ENCODE results near the gene MBD6.
"Not testable (repeated sequence)": the region's sequence is repeated elsewhere in the genome, so short reads cannot be mapped to it uniquely, and the experiment has no call there.

MBD6 gene

DNA sequence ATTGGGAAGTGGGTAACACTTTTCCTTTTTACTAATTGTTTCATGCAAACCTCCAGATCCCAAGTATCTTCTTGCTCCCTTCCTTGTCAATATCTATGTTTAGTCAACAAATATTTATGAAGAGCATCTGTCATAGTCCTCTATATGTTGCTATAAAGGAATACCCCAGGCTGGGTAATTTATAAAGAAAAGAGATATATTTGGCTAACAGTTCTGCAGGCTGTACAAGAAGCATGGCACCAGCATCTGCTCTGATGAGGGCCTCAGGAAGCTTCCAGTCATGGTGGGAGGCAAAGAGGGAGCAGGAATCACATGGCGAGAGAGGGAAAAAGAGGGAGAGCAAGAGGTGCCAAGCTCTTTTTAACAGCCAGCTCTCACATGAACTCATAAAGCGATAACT lies 31.8 kb downstream of the MBD6 start:
- no peak for TF ChIP-seq CTCF (IDR thresholded peaks at IDR 0.05; ENCODE audit: low read depth, low read length)
- no peak overlapping the region for H3K4me3 ChIP-seq (ENCODE audit: low read depth, low read length)

DNA sequence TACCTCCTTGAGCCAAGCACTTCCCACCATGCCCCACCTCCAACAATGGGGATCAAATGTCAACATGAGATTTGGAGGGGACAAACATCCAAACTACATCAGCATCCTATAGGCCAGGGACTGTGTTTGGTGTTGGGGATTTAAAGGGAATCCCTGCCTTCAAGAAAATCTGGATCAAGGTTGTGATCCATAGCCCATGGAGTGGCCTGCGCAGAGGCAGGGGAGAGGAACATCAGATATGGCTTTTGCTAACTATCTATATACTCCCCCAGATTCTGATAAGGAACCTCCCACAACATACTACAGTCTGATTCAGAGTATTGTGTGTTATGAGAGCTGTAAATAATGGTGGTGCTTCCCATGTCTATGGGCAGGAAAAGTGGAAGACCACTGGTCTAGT lies 32.3 kb downstream of the MBD6 start:
- H3K4me3 ChIP-seq (ENCODE audit: low read depth, low read length) = no peak overlapping the region
- TF ChIP-seq CTCF (IDR thresholded peaks at IDR 0.05; ENCODE audit: low read depth, low read length) = no peak

DNA sequence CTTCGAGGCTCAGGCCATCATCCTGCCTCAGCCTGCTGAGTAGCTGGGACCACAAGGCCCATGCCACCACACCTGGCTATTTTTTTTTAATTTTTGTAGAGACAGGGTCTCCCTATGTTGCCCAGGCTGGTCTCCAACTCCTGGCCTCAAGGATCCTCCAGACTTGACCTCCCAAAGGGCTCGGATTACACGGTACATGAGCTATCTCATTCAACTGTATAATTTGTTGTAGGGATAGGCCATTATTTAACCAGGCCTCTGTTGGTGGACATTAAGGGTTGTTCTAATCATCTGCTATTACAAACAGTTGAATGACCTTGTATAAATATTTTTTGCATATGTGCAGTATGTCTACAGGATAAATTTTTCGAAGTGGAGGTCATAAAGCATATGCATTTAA lies 36.2 kb downstream of the MBD6 start:
- no peak for TF ChIP-seq CTCF (IDR thresholded peaks at IDR 0.05; ENCODE audit: low read depth, low read length)
- H3K4me3 ChIP-seq (ENCODE audit: low read depth, low read length) = no peak overlapping the region

DNA sequence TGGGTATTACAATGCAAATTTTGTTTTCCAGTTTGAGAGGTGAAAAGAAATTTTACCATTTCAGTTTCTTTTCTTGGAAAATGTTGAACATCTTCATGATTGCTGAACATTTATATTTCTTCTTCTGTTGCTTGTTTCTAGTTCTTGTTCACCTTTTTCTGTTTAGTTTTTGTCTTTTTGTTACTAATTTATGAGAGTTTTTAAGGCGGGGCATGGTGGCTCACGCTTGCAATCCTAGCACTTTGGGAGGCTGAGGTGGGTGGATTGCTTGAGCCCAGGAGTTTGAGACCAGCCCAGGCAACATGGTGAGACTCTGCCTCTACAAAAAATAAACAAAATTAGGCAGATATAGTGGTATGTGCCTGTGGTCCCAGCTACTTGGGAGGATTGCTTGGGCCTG lies 37.9 kb downstream of the MBD6 start:
- TF ChIP-seq CTCF (IDR thresholded peaks at IDR 0.05; ENCODE audit: low read depth, low read length) = no peak
- H3K4me3 ChIP-seq (ENCODE audit: low read depth, low read length) = no peak overlapping the region

- not testable (repeated sequence) for H3K4me3 ChIP-seq (ENCODE audit: low read depth, low read length)
These were observed 38.5 kb downstream of the MBD6 start for GRCh38 chr12:57561117-57561516.

- H3K4me3 ChIP-seq (ENCODE audit: low read depth, low read length) = no peak overlapping the region
- TF ChIP-seq CTCF (IDR thresholded peaks at IDR 0.05; ENCODE audit: low read depth, low read length) = no peak
These were observed 40.7 kb downstream of the MBD6 start for GRCh38 chr12:57563358-57563757.

DNA sequence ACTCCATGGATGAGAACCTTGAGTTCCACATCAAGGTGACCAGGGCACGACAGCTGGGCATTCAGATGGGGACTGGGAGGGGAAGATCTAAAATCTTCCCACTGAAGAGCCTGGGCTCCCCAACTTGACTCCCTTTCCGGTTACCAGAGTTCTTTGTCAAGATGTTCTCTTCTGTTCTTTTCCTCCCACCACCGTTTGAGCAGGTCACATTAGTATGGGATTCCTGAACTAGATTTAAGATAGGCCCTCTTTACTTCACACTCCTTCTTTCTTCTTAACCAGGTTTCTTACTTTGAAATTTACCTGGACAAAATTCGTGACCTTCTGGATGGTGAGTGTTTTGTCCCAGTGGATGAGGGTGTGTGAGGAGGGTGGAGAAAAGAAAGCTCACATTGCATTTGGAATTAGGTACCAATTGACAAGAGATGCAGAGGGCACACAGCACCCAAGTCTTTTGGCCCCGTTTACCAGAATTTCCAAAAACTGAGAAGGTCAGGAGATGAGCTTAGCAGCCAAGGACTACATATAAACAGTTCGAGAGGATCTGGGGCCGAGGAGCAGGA lies 41.6 kb downstream of the MBD6 start:
- TF ChIP-seq CTCF (IDR thresholded peaks at IDR 0.05; ENCODE audit: low read depth, low read length) = no peak
- no peak overlapping the region for H3K4me3 ChIP-seq (ENCODE audit: low read depth, low read length)

DNA sequence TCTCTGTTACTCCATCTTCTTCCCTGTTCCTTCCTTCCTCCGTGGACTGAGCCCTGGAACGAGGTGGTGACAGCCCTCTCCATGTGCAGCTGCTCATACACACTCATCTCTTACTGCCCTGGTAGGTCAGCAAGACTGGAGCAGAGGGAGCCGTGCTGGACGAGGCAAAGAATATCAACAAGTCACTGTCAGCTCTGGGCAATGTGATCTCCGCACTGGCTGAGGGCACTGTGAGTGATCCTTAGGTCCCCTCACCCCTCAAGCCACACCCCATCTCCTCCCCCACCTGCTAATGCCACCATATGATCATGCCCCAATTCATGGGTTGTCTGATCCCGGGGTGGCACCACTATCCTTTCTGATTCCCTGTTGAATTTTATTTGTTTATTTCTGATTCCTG lies 46.2 kb downstream of the MBD6 start:
- H3K4me3 ChIP-seq (ENCODE audit: low read depth, low read length) = no peak overlapping the region
- no peak for TF ChIP-seq CTCF (IDR thresholded peaks at IDR 0.05; ENCODE audit: low read depth, low read length)
